Endothelial cell of umbilical vein (primary cell): Measurements from ENCODE around the gene RC3H1. TPM values are rescaled to one million over a fixed set of nuclear protein-coding genes. Genes with fewer than 3 reads are reported as not detected.

ENCODE experiments used
- BruUV-seq: library from RNA; stranded (reverse); fragments of 400-500 nt; replicated peaks from 2 replicates; lab custom pipeline; 2021; lab: Mats Ljungman, UMichigan
- CTCF ChIA-PET: fragments of 300-600, 350-600 bp; sonication (Branson Sonifier 250); formaldehyde crosslinking; loops from one replicate; lab custom pipeline; 2021; ENCODE audit warnings: antibody characterized with exemption, inconsistent platforms; lab: Charles Lee
- POLR2A ChIA-PET: fragments of 300-600, 350-600 bp; sonication (Branson Sonifier 250); formaldehyde crosslinking; loops from one replicate; lab custom pipeline; 2021; ENCODE audit warnings: antibody characterized with exemption, inconsistent platforms; lab: Charles Lee
- DNase-seq: peaks from one replicate; pipeline ENCODE4 v3.0.0-alpha.2; 2011; ENCODE audit warnings: low read depth, low spot score
- FAIRE-seq: peaks from 2 replicates; lab custom pipeline; 2011; peaks lifted over from hg19 to GRCh38; lab: Jason Lieb, UNC
- H2AFZ ChIP-seq: 2 replicates; pipeline ENCODE4 v1.6.0; 2012; ENCODE audit warnings: low read depth, low read length, control low read depth, inconsistent platforms
- H3K27ac ChIP-seq: 2 replicates; pipeline ENCODE4 v1.5.1; 2011; ENCODE audit warnings: low read depth, mild to moderate bottlenecking, control low read depth, low read length, moderate library complexity; ENCODE audit not compliant: insufficient read depth
- H3K27me3 ChIP-seq, 2 experiments: 2 replicates each; pipeline versions ENCODE4 v1.6.0 to v1.6.1; 2011; ENCODE audit warnings: low read length in 2 of 2, mixed read lengths in 1 of 2; ENCODE audit not compliant: control insufficient read depth in 2 of 2, insufficient read depth in 2 of 2
- H3K36me3 ChIP-seq, 2 experiments: 2 replicates in 1 of 2; 3 replicates in 1 of 2; pipeline ENCODE4 v1.5.1; 2011; ENCODE audit warnings: low read length in 2 of 2, mild to moderate bottlenecking in 1 of 2, moderate library complexity in 1 of 2; ENCODE audit not compliant: control insufficient read depth in 2 of 2, insufficient read depth in 2 of 2; ENCODE audit errors: extremely low read depth in 1 of 2
- H3K4me1 ChIP-seq: 3 replicates; pipeline ENCODE4 v1.5.1; 2011; ENCODE audit warnings: mild to moderate bottlenecking, low read length; ENCODE audit not compliant: control insufficient read depth, insufficient read depth; ENCODE audit errors: extremely low read depth
- H3K4me2 ChIP-seq: 2 replicates; pipeline ENCODE4 v1.6.1; 2011; ENCODE audit warnings: low read length, control low read depth, mixed read lengths; ENCODE audit not compliant: insufficient read depth
- H3K4me3 ChIP-seq, 3 experiments: fragments of 200-600 bp in 1 of 3; sonication (generic), shearing (Covaris generic) in 1 of 3; replicated peaks in 1 of 3; 2 replicates each; pipeline ENCODE4 v1.5.1; 2011 to 2016; ENCODE audit warnings: control low read depth in 3 of 3, low read length in 3 of 3, mild to moderate bottlenecking in 2 of 3, inconsistent platforms in 1 of 3, low read depth in 1 of 3, moderate library complexity in 1 of 3; ENCODE audit not compliant: insufficient read depth in 1 of 3
- H3K79me2 ChIP-seq: 2 replicates; pipeline ENCODE4 v1.6.0; 2012; ENCODE audit warnings: low read length, inconsistent platforms; ENCODE audit not compliant: control insufficient read depth, insufficient read depth
- H3K9ac ChIP-seq: replicated peaks from 2 replicates; pipeline ENCODE3; 2011; ENCODE audit warnings: low read length, control low read depth; ENCODE audit not compliant: insufficient read depth; ENCODE audit errors: extremely low read depth
- H3K9me1 ChIP-seq: replicated peaks from 3 replicates; pipeline ENCODE4 v1.6.0; 2011; ENCODE audit warnings: mild to moderate bottlenecking, low read length; ENCODE audit not compliant: control insufficient read depth, insufficient read depth; ENCODE audit errors: extremely low read depth
- H3K9me3 ChIP-seq: replicated peaks from 2 replicates; pipeline ENCODE4 v1.5.1; 2012; ENCODE audit warnings: low read length, inconsistent platforms; ENCODE audit not compliant: control insufficient read depth, insufficient read depth
- H4K20me1 ChIP-seq: replicated peaks from 2 replicates; pipeline ENCODE3; 2011; ENCODE audit warnings: mild to moderate bottlenecking, low read length; ENCODE audit not compliant: control insufficient read depth, insufficient read depth; ENCODE audit errors: extremely low read depth
- CTCF ChIP-seq, 2 donors: IDR thresholded peaks; 1 replicate in 1 of 2; 2 replicates in 1 of 2; pipeline ENCODE4 v1.5.1; 2011; ENCODE audit warnings: low read length in 2 of 2, mild to moderate bottlenecking in 2 of 2, moderate library complexity in 2 of 2, control low read depth in 1 of 2, inconsistent platforms in 1 of 2, low read depth in 1 of 2; ENCODE audit not compliant: insufficient read depth in 1 of 2; ENCODE audit errors: extremely low read depth in 1 of 2
- EZH2 ChIP-seq: IDR thresholded peaks from 2 replicates; pipeline ENCODE4 v1.6.1; 2012; ENCODE audit warnings: borderline replicate concordance, low read depth, mild to moderate bottlenecking, moderate library complexity, low read length, inconsistent platforms; ENCODE audit not compliant: severe bottlenecking
- FOS ChIP-seq: IDR thresholded peaks from 2 replicates; pipeline ENCODE4 v1.6.1; 2011; ENCODE audit warnings: mild to moderate bottlenecking, low read length, moderate library complexity, borderline replicate concordance; ENCODE audit not compliant: insufficient read depth
- GATA2 ChIP-seq: IDR thresholded peaks from 2 replicates; pipeline ENCODE4 v1.7.0; 2011; ENCODE audit warnings: low read depth, mild to moderate bottlenecking, moderate library complexity, mixed read lengths, low read length; ENCODE audit not compliant: insufficient read length, insufficient read depth
- JUN ChIP-seq: IDR thresholded peaks from 2 replicates; pipeline ENCODE4 v1.6.1; 2011; ENCODE audit warnings: borderline replicate concordance, low read depth; ENCODE audit not compliant: insufficient read length, insufficient read depth
- MAX ChIP-seq: IDR thresholded peaks from 2 replicates; pipeline ENCODE4 v1.6.1; 2011; ENCODE audit not compliant: insufficient read depth, insufficient read length
- MYC ChIP-seq: IDR thresholded peaks from one replicate; pipeline ENCODE4 v1.6.1; 2011; ENCODE audit warnings: mild to moderate bottlenecking, low read depth, low read length
- POLR2A ChIP-seq: IDR thresholded peaks from 2 replicates; pipeline ENCODE4 v1.6.1; 2012; ENCODE audit warnings: low read depth, mild to moderate bottlenecking, control low read depth, low read length
- POLR2AphosphoS5 ChIP-seq: IDR thresholded peaks from 2 replicates; pipeline ENCODE4 v1.6.1; 2012; ENCODE audit warnings: low read depth, mild to moderate bottlenecking, control low read depth, low read length, moderate library complexity; ENCODE audit not compliant: insufficient read depth
- dilution Hi-C: fragments of 300-500 bp; cut with MboI; formaldehyde crosslinking; loops from one replicate; pipeline ENCODE4 v1.15.0; 2019; ENCODE audit warnings: low sequenced_read_pairs; ENCODE audit not compliant: extremely low pct_ligation_motif_present
- intact Hi-C: fragments of 100-400 bp; cut with micrococcal nuclease; formaldehyde crosslinking; loops from one replicate; pipeline ENCODE4 v1.10.0; 2022
- polyA plus RNA-seq, 4 experiments: library from polyadenylated mRNA; depleted of rRNA in 3 of 4; stranded (reverse) in 3 of 4; unstranded in 1 of 4; fragments of >200 nt; gene quantifications; 2 replicates each; pipeline versions ENCODE4 v1.2.1 to v1.2.3, GENCODE V29; 2011 to 2012; ENCODE audit warnings: missing spikeins in 1 of 4
- small RNA-seq: library from RNA; depleted of rRNA; stranded (forward); fragments of <200 nt; gene quantifications from one replicate; pipeline ENCODE3, GENCODE V24; 2012; ENCODE audit warnings: low replicate concordance, low read depth; ENCODE audit not compliant: insufficient read depth, insufficient read length
- total RNA-seq: library from RNA; stranded (reverse); gene quantifications from 2 replicates; pipeline ENCODE4 v1.2.3, GENCODE V29; 2021

RC3H1 gene
- total and polyA plus RNA-seq, 2 donors (not counting 3 experiments of a cell fraction or from before 2014, with no cell fraction given): 7.0 to 41.4 TPM

- ChIA-PET CTCF (no interaction called here), POLR2A (interaction anchor here (0.7 kb wide), 1 partner anchor 59 kb away, joined by 6 read pairs; no protein-coding TSS in a partner anchor)
- H3K4me3 ChIP-seq: no peak overlapping the region
- no peaks in the 10 kb centered on the region for H3K4me1 ChIP-seq
- intact Hi-C loops: no loop called here
- DNase-seq (no peak), FAIRE-seq (peak; percentile 56)
- no peak overlapping the region for H3K4me2 ChIP-seq
- H3K9ac ChIP-seq: no peak overlapping the region
- H4K20me1 ChIP-seq: no peaks in the 10 kb centered on the region
- H3K9me1 ChIP-seq: no peaks in the 10 kb centered on the region
- no peaks in the 10 kb centered on the region for H3K27me3 ChIP-seq
- no peak overlapping the region for H2AFZ ChIP-seq
- H3K27ac ChIP-seq: no peak overlapping the region
- peaks cover 0 to 7% of the 10 kb centered on the region in 2 experiments for H3K36me3 ChIP-seq
- H3K79me2 ChIP-seq: no peaks in the 10 kb centered on the region
- dilution Hi-C loops: no loop called here
- TF ChIP-seq EZH2: no peak
- TF ChIP-seq GATA2: no peak
- TF ChIP-seq CTCF (IDR thresholded peaks at IDR 0.05; ENCODE audit: extremely low read depth in 1 of 2, insufficient read depth in 1 of 2, low read depth in 1 of 2, low read length in 2 of 2): no peak
- TF ChIP-seq POLR2A: no peak
- TF ChIP-seq JUN: no peak
- TF ChIP-seq FOS: no peak
- no peak for TF ChIP-seq MYC
- no peak for TF ChIP-seq POLR2AphosphoS5
- no peak for TF ChIP-seq MAX
- H3K9me3 ChIP-seq: no peaks in the 10 kb centered on the region
- BruUV-seq: no TSS peak
These were observed 137.5 kb downstream of the RC3H1 start for GRCh38 chr1:173884701-173885100.

Small RNA genes within 50 kb of the gene (small RNA-seq; reads per million reads assigned to genes)
- gene RNA5SP67 (not detected), gene RNA5SP68 (not detected)

Other genes starting within 250 kb of the RC3H1 start
- gene DARS2, start 197.7 kb downstream of the RC3H1 start, total RNA-seq: 30.5 and 33.6 TPM in 2 replicates
- 12.8 and 17.4 TPM in 2 replicates for gene DARS2, start 197.7 kb downstream of the RC3H1 start, polyA plus RNA-seq
- 19.0 and 20.8 TPM in 2 replicates for gene CENPL, start 197.5 kb downstream of the RC3H1 start, total RNA-seq
- gene CENPL, start 197.5 kb downstream of the RC3H1 start, polyA plus RNA-seq: 5.9 and 6.6 TPM in 2 replicates
- 302 and 343 TPM in 2 replicates for gene GAS5, start 154.4 kb downstream of the RC3H1 start, total RNA-seq
- gene GAS5, start 154.4 kb downstream of the RC3H1 start, polyA plus RNA-seq: 411 and 492 TPM in 2 replicates
- gene ZBTB37, start 154.0 kb downstream of the RC3H1 start, total RNA-seq: 4.9 and 5.9 TPM in 2 replicates
- 0.73 and 0.94 TPM in 2 replicates for gene ZBTB37, start 154.0 kb downstream of the RC3H1 start, polyA plus RNA-seq
- gene SERPINC1, start 105.0 kb downstream of the RC3H1 start, total RNA-seq: 0.35 TPM in 1 of 2 replicates, not detected in the other
- gene SERPINC1, start 105.0 kb downstream of the RC3H1 start, polyA plus RNA-seq: 0.05 and 0.06 TPM in 2 replicates
- gene RABGAP1L, start 137.2 kb upstream of the RC3H1 start, total RNA-seq: 20.7 and 22.2 TPM in 2 replicates
- gene RABGAP1L, start 137.2 kb upstream of the RC3H1 start, polyA plus RNA-seq: 6.4 and 7.2 TPM in 2 replicates